HG03039 (cell line): ENCODE data around the gene FCHSD2.

Source experiments
- ATAC-seq: cut with Tn5 transposase; IDR thresholded peaks from one replicate; pipeline ENCODE4 v1.9.1; 2021; ENCODE audit warnings: mild to moderate bottlenecking, moderate library complexity; ENCODE audit not compliant: unreplicated experiment

Gene FCHSD2

GRCh38 chr11:72975778-72976521 is 166.2 kb downstream of the FCHSD2 start:
- no peak for ATAC-seq

GRCh38 chr11:72974487-72975205 is 167.5 kb downstream of the FCHSD2 start:
- no peak for ATAC-seq

GRCh38 chr11:72972496-72973128 is 169.5 kb downstream of the FCHSD2 start:
- no peak for ATAC-seq

- ATAC-seq: no peak
These were observed 170.7 kb downstream of the FCHSD2 start for GRCh38 chr11:72971192-72971967.

- ATAC-seq: no peak
These were observed 171.5 kb downstream of the FCHSD2 start for GRCh38 chr11:72970557-72971118.

GRCh38 chr11:72969894-72970335 is 172.2 kb downstream of the FCHSD2 start:
- no peak for ATAC-seq

GRCh38 chr11:72968390-72968789 is 173.7 kb downstream of the FCHSD2 start:
- ATAC-seq: no peak

GRCh38 chr11:72965672-72966071 is 176.4 kb downstream of the FCHSD2 start:
- ATAC-seq: no peak

GRCh38 chr11:72962717-72963116 is 179.4 kb downstream of the FCHSD2 start:
- no peak for ATAC-seq

GRCh38 chr11:72962084-72962483 is 180.0 kb downstream of the FCHSD2 start:
- ATAC-seq: no peak

GRCh38 chr11:72959998-72960731 is 182.0 kb downstream of the FCHSD2 start:
- no peak for ATAC-seq

GRCh38 chr11:72958791-72959190 is 183.3 kb downstream of the FCHSD2 start:
- no peak for ATAC-seq

GRCh38 chr11:72955466-72955865 is 186.7 kb downstream of the FCHSD2 start:
- ATAC-seq: no peak

GRCh38 chr11:72954860-72955259 is 187.3 kb downstream of the FCHSD2 start:
- no peak for ATAC-seq

GRCh38 chr11:72953637-72954036 is 188.5 kb downstream of the FCHSD2 start:
- ATAC-seq: no peak

- ATAC-seq: no peak
These were observed 190.2 kb downstream of the FCHSD2 start for GRCh38 chr11:72951888-72952287.

- ATAC-seq: no peak
These were observed 190.9 kb downstream of the FCHSD2 start for GRCh38 chr11:72951193-72951592.

GRCh38 chr11:72950685-72951084 is 191.4 kb downstream of the FCHSD2 start:
- ATAC-seq: no peak

GRCh38 chr11:72947229-72947628 is 194.9 kb downstream of the FCHSD2 start:
- ATAC-seq: no peak

- ATAC-seq: no peak
These were observed 198.5 kb downstream of the FCHSD2 start for GRCh38 chr11:72943664-72944063.
